ENCODE data around the gene EFTUD2. TPM values are rescaled to one million over a fixed set of nuclear protein-coding genes. Genes with fewer than 3 reads are reported as not detected.

Gene EFTUD2
- total and polyA plus RNA-seq, 2 of the 8 experiments (the other 6 are each of a cell fraction or from before 2014, with no cell fraction given): 118 to 195 TPM

- CTCF ChIA-PET (ENCODE audit: partially characterized antibody): interaction anchor here (1.0 to 13.0 kb wide), 6 partner anchors 7 to 171 kb away, joined by 5 to 243 read pairs (median 14); no protein-coding TSS in a partner anchor
These were observed 28.9 kb upstream of the EFTUD2 start for GRCh38 chr17:44928136-44928535.

More at GRCh38 chr17:44928136-44928535, 28.9 kb upstream of the EFTUD2 start:
- Histone ChIP-seq H2BK12ac (ENCODE audit: low read depth, low read length) (no peak overlapping the region), H3K4me2 (ENCODE audit: insufficient read depth in 1 of 2, low read depth in 2 of 2, low read length in 2 of 2) (no peak overlapping the region), H2BK5ac (ENCODE audit: low read depth, low read length) (no peak overlapping the region), H3K9ac (replicated peaks in 1 of 4; ENCODE audit: extremely low read depth in 1 of 4, low read depth in 3 of 4, low read length in 3 of 4) (no peak overlapping the region), H3K36me3 (ENCODE audit: control insufficient read depth in 2 of 4, insufficient read depth in 4 of 4, low read length in 3 of 4) (peaks cover 20 to 63% (median 56%) of the 10 kb centered on the region in 4 experiments), H3K9me3 (ENCODE audit: insufficient read depth in 2 of 2, low read depth in 1 of 2, low read length in 1 of 2) (no peaks in the 10 kb centered on the region), H3K23ac (ENCODE audit: insufficient read length) (no peak overlapping the region), H3K18ac (ENCODE audit: extremely low read depth, low read length) (no peak overlapping the region), H3K4me1 (replicated peaks in 1 of 4; ENCODE audit: control insufficient read depth in 3 of 4, insufficient read depth in 4 of 4, low read length in 3 of 4) (no peaks in the 10 kb centered on the region; a peak in 4 of 7 replicates), H3K56ac (replicated peaks; ENCODE audit: insufficient read length, low read depth, low read length) (no peak overlapping the region), H3K79me1 (ENCODE audit: low read depth, low read length) (no peaks in the 10 kb centered on the region), H3K4me3 (ENCODE audit: extremely low read depth in 1 of 4, insufficient read depth in 2 of 4, low read depth in 3 of 4, low read length in 4 of 4) (no peak overlapping the region), H3K27me3 (replicated peaks in 1 of 4; ENCODE audit: control insufficient read depth in 3 of 4, extremely low read depth in 1 of 4, insufficient read depth in 3 of 4, low read length in 3 of 4) (no peaks in the 10 kb centered on the region), H4K5ac (ENCODE audit: insufficient read length, low read depth, low read length) (no peak overlapping the region), H2AFZ (ENCODE audit: low read length) (no peak overlapping the region), H3K23me2 (ENCODE audit: low read depth, low read length) (no peaks in the 10 kb centered on the region), H2BK15ac (ENCODE audit: low read length) (no peak overlapping the region), H2AK5ac (ENCODE audit: low read depth, low read length) (no peak overlapping the region), H2BK120ac (replicated peaks; ENCODE audit: low read depth, low read length) (no peak overlapping the region), H2BK20ac (ENCODE audit: low read length) (no peak overlapping the region), H4K20me1 (replicated peaks in 1 of 2; ENCODE audit: control insufficient read depth in 1 of 2, insufficient read depth in 2 of 2, low read length in 2 of 2) (peaks cover 0 to 9% of the 10 kb centered on the region in 2 experiments), H3K79me2 (ENCODE audit: control insufficient read depth in 1 of 2, insufficient read depth in 2 of 2, low read length in 2 of 2) (no peaks in the 10 kb centered on the region), H4K8ac (ENCODE audit: extremely low read depth, insufficient read depth, low read length) (no peak overlapping the region), H4K91ac (replicated peaks; ENCODE audit: insufficient read length, low read length) (no peak overlapping the region), H3K4ac (replicated peaks; ENCODE audit: insufficient read length, low read depth, low read length) (no peak overlapping the region), H3K14ac (ENCODE audit: insufficient read length) (no peak overlapping the region), H3K27ac (ENCODE audit: low read depth, low read length) (no peak overlapping the region)
- 93% methylated on average over 13 of the region's 15 CpGs; no CpG with 5 or more reads in 1 of the 2 experiments for WGBS, 2 experiments (ENCODE audit: extremely low coverage in 1 of 2, insufficient coverage in 1 of 2, insufficient read length in 1 of 2, insufficient replicate concordance in 2 of 2, low coverage in 1 of 2, low lambda C conversion rate in 2 of 2, missing lambda C conversion rate in 1 of 2)
- no peak for FAIRE-seq
- no peak for DNase-seq (ENCODE audit: low read depth in 1 of 2, low spot score in 2 of 2)
- TF ChIP-seq CHD2 (IDR thresholded peaks at IDR 0.05; ENCODE audit: low read length) (no peak), EGR1 (IDR thresholded peaks at IDR 0.05; ENCODE audit: borderline replicate concordance, low read depth, low read length) (no peak), BCL11A (IDR thresholded peaks at IDR 0.05; ENCODE audit: low read depth in 2 of 2, low read length in 2 of 2) (no peak), KDM1A (IDR thresholded peaks at IDR 0.05; ENCODE audit: borderline replicate concordance, low read length) (no peak), PHF8 (conservative IDR thresholded peaks at IDR 0.05; ENCODE audit: low read depth, low read length) (no peak), POLR2AphosphoS5 (IDR thresholded peaks at IDR 0.05; ENCODE audit: low read depth, low read length) (no peak), ZNF274 (IDR thresholded peaks at IDR 0.05; ENCODE audit: borderline replicate concordance, extremely low read depth, low read length) (no peak), TBP (IDR thresholded peaks at IDR 0.05; ENCODE audit: low read depth, low read length) (no peak), HDAC6 (IDR thresholded peaks at IDR 0.05; ENCODE audit: low read depth, low read length) (no peak), KDM4A (IDR thresholded peaks at IDR 0.05; ENCODE audit: low read depth, low read length, severe bottlenecking) (no peak), BRCA1 (IDR thresholded peaks at IDR 0.05; ENCODE audit: low read depth, low read length) (no peak), GABPA (IDR thresholded peaks at IDR 0.05; ENCODE audit: borderline replicate concordance, insufficient read depth, low read length) (no peak), POLR2A (IDR thresholded peaks at IDR 0.05; ENCODE audit: control extremely low read depth in 1 of 2, low read depth in 2 of 2, low read length in 2 of 2) (no peak)
- TF ChIP-seq, protein P1, sequence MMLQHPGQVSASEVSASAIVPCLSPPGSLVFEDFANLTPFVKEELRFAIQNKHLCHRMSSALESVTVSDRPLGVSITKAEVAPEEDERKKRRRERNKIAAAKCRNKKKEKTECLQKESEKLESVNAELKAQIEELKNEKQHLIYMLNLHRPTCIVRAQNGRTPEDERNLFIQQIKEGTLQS (IDR thresholded peaks at IDR 0.05; ENCODE audit: insufficient read depth, low read depth, low read length): no peak
- POLR2A ChIA-PET (ENCODE audit: partially characterized antibody): no interaction called here
